Activated naive CD4-positive, alpha-beta T cell treated with anti-CD3 and anti-CD28 coated beads, Interleukin-2, amount 50 U/mL, for 24 hours (primary cell): Measurements from ENCODE around the gene ARHGAP45.
"Not testable (repeated sequence)": the region's sequence is repeated elsewhere in the genome, so short reads cannot be mapped to it uniquely, and the experiment has no call there.

Experiments
- H3K27ac Mint-ChIP-seq: one replicate; pipeline ENCODE4 v1.8.0; 2021; ENCODE audit warnings: mild to moderate bottlenecking, mixed read lengths
- H3K27me3 Mint-ChIP-seq: one replicate; pipeline ENCODE4 v1.8.0; 2021; ENCODE audit warnings: mixed read lengths
- H3K36me3 Mint-ChIP-seq: one replicate; pipeline ENCODE4 v1.8.0; 2021; ENCODE audit warnings: mixed read lengths
- H3K4me1 Mint-ChIP-seq: one replicate; pipeline ENCODE4 v1.8.0; 2021; ENCODE audit warnings: mixed read lengths
- H3K4me3 Mint-ChIP-seq: one replicate; pipeline ENCODE4 v1.8.0; 2021; ENCODE audit warnings: mild to moderate bottlenecking, mixed read lengths
- H3K9me3 Mint-ChIP-seq: one replicate; pipeline ENCODE4 v1.8.0; 2021; ENCODE audit warnings: mixed read lengths

Gene ARHGAP45

GRCh38 chr19:1108291-1109031, 41.5 kb downstream of the ARHGAP45 start:
- Mint-ChIP-seq H3K4me1 (peaks cover 4% of the 10 kb centered on the region), H3K4me3 (no peak overlapping the region), H3K9me3 (no peaks in the 10 kb centered on the region), H3K27ac (no peak overlapping the region), H3K27me3 (no peaks in the 10 kb centered on the region), H3K36me3 (no peaks in the 10 kb centered on the region)

GRCh38 chr19:1109032-1109551, 42.1 kb downstream of the ARHGAP45 start:
- no peak overlapping the region for H3K4me3 Mint-ChIP-seq
- no peak overlapping the region for H3K27ac Mint-ChIP-seq
- no peaks in the 10 kb centered on the region for H3K27me3 Mint-ChIP-seq
- no peaks in the 10 kb centered on the region for H3K9me3 Mint-ChIP-seq
- H3K4me1 Mint-ChIP-seq: peaks cover 4% of the 10 kb centered on the region
- H3K36me3 Mint-ChIP-seq: no peaks in the 10 kb centered on the region

- H3K36me3 Mint-ChIP-seq: no peaks in the 10 kb centered on the region
- H3K4me1 Mint-ChIP-seq: peaks cover 4% of the 10 kb centered on the region
- no peak overlapping the region for H3K4me3 Mint-ChIP-seq
- no peaks in the 10 kb centered on the region for H3K27me3 Mint-ChIP-seq
- H3K9me3 Mint-ChIP-seq: no peaks in the 10 kb centered on the region
- H3K27ac Mint-ChIP-seq: no peak overlapping the region
These were observed 43.0 kb downstream of the ARHGAP45 start for GRCh38 chr19:1109697-1110671.

GRCh38 chr19:1110809-1111640, 44.1 kb downstream of the ARHGAP45 start:
- no peaks in the 10 kb centered on the region for H3K27me3 Mint-ChIP-seq
- no peak overlapping the region for H3K4me3 Mint-ChIP-seq
- H3K9me3 Mint-ChIP-seq: no peaks in the 10 kb centered on the region
- H3K36me3 Mint-ChIP-seq: no peaks in the 10 kb centered on the region
- H3K4me1 Mint-ChIP-seq: no peaks in the 10 kb centered on the region
- no peak overlapping the region for H3K27ac Mint-ChIP-seq

- Mint-ChIP-seq H3K9me3 (no peaks in the 10 kb centered on the region), H3K27ac (no peak overlapping the region), H3K27me3 (no peaks in the 10 kb centered on the region), H3K4me1 (no peaks in the 10 kb centered on the region), H3K4me3 (no peak overlapping the region), H3K36me3 (no peaks in the 10 kb centered on the region)
These were observed 44.8 kb downstream of the ARHGAP45 start for GRCh38 chr19:1111641-1112267.

GRCh38 chr19:1112268-1113029, 45.5 kb downstream of the ARHGAP45 start:
- Mint-ChIP-seq H3K27ac (no peak overlapping the region), H3K36me3 (no peaks in the 10 kb centered on the region), H3K4me3 (no peak overlapping the region), H3K9me3 (no peaks in the 10 kb centered on the region), H3K4me1 (no peaks in the 10 kb centered on the region), H3K27me3 (no peaks in the 10 kb centered on the region)

GRCh38 chr19:1113030-1113985, 46.3 kb downstream of the ARHGAP45 start:
- H3K36me3 Mint-ChIP-seq: no peaks in the 10 kb centered on the region
- no peaks in the 10 kb centered on the region for H3K9me3 Mint-ChIP-seq
- no peak overlapping the region for H3K27ac Mint-ChIP-seq
- no peak overlapping the region for H3K4me3 Mint-ChIP-seq
- no peaks in the 10 kb centered on the region for H3K4me1 Mint-ChIP-seq
- H3K27me3 Mint-ChIP-seq: no peaks in the 10 kb centered on the region

- Mint-ChIP-seq H3K36me3 (peaks cover 2% of the 10 kb centered on the region), H3K27me3 (no peaks in the 10 kb centered on the region), H3K4me1 (no peaks in the 10 kb centered on the region), H3K4me3 (no peak overlapping the region), H3K27ac (no peak overlapping the region), H3K9me3 (no peaks in the 10 kb centered on the region)
These were observed 47.1 kb downstream of the ARHGAP45 start for GRCh38 chr19:1113986-1114483.

GRCh38 chr19:1114728-1115127, 47.8 kb downstream of the ARHGAP45 start:
- H3K27me3 Mint-ChIP-seq, H3K27ac Mint-ChIP-seq, H3K4me1 Mint-ChIP-seq, H3K36me3 Mint-ChIP-seq, H3K9me3 Mint-ChIP-seq, H3K4me3 Mint-ChIP-seq: not testable (repeated sequence)

- peaks cover 2% of the 10 kb centered on the region for H3K36me3 Mint-ChIP-seq
- no peaks in the 10 kb centered on the region for H3K9me3 Mint-ChIP-seq
- H3K4me3 Mint-ChIP-seq: no peak overlapping the region
- H3K27me3 Mint-ChIP-seq: no peaks in the 10 kb centered on the region
- no peaks in the 10 kb centered on the region for H3K4me1 Mint-ChIP-seq
- H3K27ac Mint-ChIP-seq: no peak overlapping the region
These were observed 48.9 kb downstream of the ARHGAP45 start for GRCh38 chr19:1115646-1116420.

GRCh38 chr19:1116726-1117581, 50.0 kb downstream of the ARHGAP45 start:
- no peaks in the 10 kb centered on the region for H3K9me3 Mint-ChIP-seq
- no peaks in the 10 kb centered on the region for H3K27me3 Mint-ChIP-seq
- peaks cover 4% of the 10 kb centered on the region for H3K36me3 Mint-ChIP-seq
- H3K4me1 Mint-ChIP-seq: no peaks in the 10 kb centered on the region
- no peak overlapping the region for H3K27ac Mint-ChIP-seq
- H3K4me3 Mint-ChIP-seq: no peak overlapping the region

GRCh38 chr19:1117654-1118053, 50.7 kb downstream of the ARHGAP45 start:
- H3K36me3 Mint-ChIP-seq: peaks cover 4% of the 10 kb centered on the region
- H3K4me1 Mint-ChIP-seq: no peaks in the 10 kb centered on the region
- no peaks in the 10 kb centered on the region for H3K9me3 Mint-ChIP-seq
- no peaks in the 10 kb centered on the region for H3K27me3 Mint-ChIP-seq
- H3K4me3 Mint-ChIP-seq: no peak overlapping the region
- H3K27ac Mint-ChIP-seq: no peak overlapping the region
